GM19467 (cell line): ENCODE measurements around the gene OPN1MW2.
"Not testable (repeated sequence)": the region's sequence is repeated elsewhere in the genome, so short reads cannot be mapped to it uniquely, and the experiment has no call there.

ENCODE experiments used
- ATAC-seq: cut with Tn5 transposase; IDR thresholded peaks from one replicate; pipeline ENCODE4 v1.9.1; 2021; ENCODE audit warnings: mild to moderate bottlenecking, moderate library complexity; ENCODE audit not compliant: unreplicated experiment

Gene OPN1MW2

GRCh38 chrX:154263072-154263471 is 43.5 kb downstream of the OPN1MW2 start:
- ATAC-seq = not testable (repeated sequence)

- ATAC-seq = not testable (repeated sequence)
Observed at GRCh38 chrX:154269245-154269644, 49.7 kb downstream of the OPN1MW2 start.
